Activated CD8-positive, alpha-beta T cell treated with anti-CD3 and anti-CD28 coated beads for 36 hours (primary cell): ENCODE measurements around the gene DKK1. TPM values are rescaled to one million over a fixed set of nuclear protein-coding genes. Genes with fewer than 3 reads are reported as not detected.

Experiments used
- ATAC-seq: fragments of 200-7000 bp; cut with Tn5 transposase; one replicate; pipeline ENCODE4 v1.10.0; 2021; ENCODE audit warnings: mild to moderate bottlenecking, moderate library complexity
- CTCF ChIA-PET: fragments of 350-600 bp; sonication (Branson Sonifier 250); formaldehyde crosslinking; loops from one replicate; lab custom pipeline; 2021; ENCODE audit warnings: antibody characterized with exemption; lab: Charles Lee
- POLR2A ChIA-PET: fragments of 350-600 bp; sonication (Branson Sonifier 250); formaldehyde crosslinking; loops from one replicate; lab custom pipeline; 2021; ENCODE audit warnings: antibody characterized with exemption; lab: Charles Lee
- DNase-seq: peaks from one replicate; pipeline ENCODE4 v3.0.0-alpha.2; 2020
- H3K27ac Mint-ChIP-seq: one replicate; pipeline ENCODE4 v1.8.0; 2021; ENCODE audit warnings: mild to moderate bottlenecking, mixed read lengths
- H3K27me3 Mint-ChIP-seq: one replicate; pipeline ENCODE4 v1.8.0; 2021; ENCODE audit warnings: mixed read lengths
- H3K36me3 Mint-ChIP-seq: one replicate; pipeline ENCODE4 v1.8.0; 2021; ENCODE audit warnings: low read depth, mixed read lengths
- H3K4me1 Mint-ChIP-seq: one replicate; pipeline ENCODE4 v1.8.0; 2021; ENCODE audit warnings: low read depth, mixed read lengths
- H3K4me3 Mint-ChIP-seq: one replicate; pipeline ENCODE4 v1.8.0; 2021; ENCODE audit warnings: mild to moderate bottlenecking, moderate library complexity, mixed read lengths
- H3K9me3 Mint-ChIP-seq: one replicate; pipeline ENCODE4 v1.8.0; 2021; ENCODE audit warnings: mixed read lengths
- intact Hi-C: fragments of 100-400 bp; cut with micrococcal nuclease; formaldehyde crosslinking; loops from one replicate; pipeline ENCODE4 v1.10.0; 2022
- total RNA-seq, 2 experiments: library from RNA; stranded (reverse); gene quantifications; one replicate each; pipeline ENCODE4 v1.2.3, GENCODE V29; 2021
- TF ChIP-seq, protein P1 (sequence below): fragments of 200-600 bp; IDR thresholded peaks from one replicate; pipeline ENCODE4 v1.8.0; 2022; ENCODE audit warnings: antibody characterized with exemption, mild to moderate bottlenecking

DKK1 gene
- total RNA-seq, 2 experiments from 2014 or later = not detected

DNA sequence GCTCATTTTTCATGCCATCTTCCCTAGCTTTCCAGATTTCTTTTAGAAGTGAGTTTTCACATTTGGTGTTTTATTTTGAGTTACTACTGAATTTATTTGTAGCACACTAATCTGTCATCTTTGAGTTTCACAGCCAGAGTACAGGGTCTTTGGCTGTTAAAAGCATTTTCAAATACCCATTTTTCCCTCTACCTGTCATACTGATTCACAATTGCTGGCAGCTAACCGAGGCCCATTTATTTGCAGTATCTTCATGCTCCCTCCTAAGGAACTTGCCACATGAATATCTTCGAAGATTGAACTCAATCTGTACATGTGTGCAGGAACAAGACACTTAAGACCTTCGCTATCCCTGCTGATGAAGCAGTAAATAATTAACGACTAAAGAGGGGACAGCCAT lies 44.8 kb upstream of the DKK1 start:
- TF ChIP-seq, protein P1, sequence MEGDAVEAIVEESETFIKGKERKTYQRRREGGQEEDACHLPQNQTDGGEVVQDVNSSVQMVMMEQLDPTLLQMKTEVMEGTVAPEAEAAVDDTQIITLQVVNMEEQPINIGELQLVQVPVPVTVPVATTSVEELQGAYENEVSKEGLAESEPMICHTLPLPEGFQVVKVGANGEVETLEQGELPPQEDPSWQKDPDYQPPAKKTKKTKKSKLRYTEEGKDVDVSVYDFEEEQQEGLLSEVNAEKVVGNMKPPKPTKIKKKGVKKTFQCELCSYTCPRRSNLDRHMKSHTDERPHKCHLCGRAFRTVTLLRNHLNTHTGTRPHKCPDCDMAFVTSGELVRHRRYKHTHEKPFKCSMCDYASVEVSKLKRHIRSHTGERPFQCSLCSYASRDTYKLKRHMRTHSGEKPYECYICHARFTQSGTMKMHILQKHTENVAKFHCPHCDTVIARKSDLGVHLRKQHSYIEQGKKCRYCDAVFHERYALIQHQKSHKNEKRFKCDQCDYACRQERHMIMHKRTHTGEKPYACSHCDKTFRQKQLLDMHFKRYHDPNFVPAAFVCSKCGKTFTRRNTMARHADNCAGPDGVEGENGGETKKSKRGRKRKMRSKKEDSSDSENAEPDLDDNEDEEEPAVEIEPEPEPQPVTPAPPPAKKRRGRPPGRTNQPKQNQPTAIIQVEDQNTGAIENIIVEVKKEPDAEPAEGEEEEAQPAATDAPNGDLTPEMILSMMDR = no peak
- peaks cover 2% of the 10 kb centered on the region for H3K27me3 Mint-ChIP-seq
- H3K9me3 Mint-ChIP-seq = no peaks in the 10 kb centered on the region
- intact Hi-C loops = no loop called here
- H3K4me3 Mint-ChIP-seq = no peak overlapping the region
- ATAC-seq (no peak), DNase-seq (no peak)
- H3K4me1 Mint-ChIP-seq = no peaks in the 10 kb centered on the region
- CTCF ChIA-PET = no interaction called here
- no peaks in the 10 kb centered on the region for H3K36me3 Mint-ChIP-seq
- no peak overlapping the region for H3K27ac Mint-ChIP-seq
- POLR2A ChIA-PET = no interaction called here

DNA sequence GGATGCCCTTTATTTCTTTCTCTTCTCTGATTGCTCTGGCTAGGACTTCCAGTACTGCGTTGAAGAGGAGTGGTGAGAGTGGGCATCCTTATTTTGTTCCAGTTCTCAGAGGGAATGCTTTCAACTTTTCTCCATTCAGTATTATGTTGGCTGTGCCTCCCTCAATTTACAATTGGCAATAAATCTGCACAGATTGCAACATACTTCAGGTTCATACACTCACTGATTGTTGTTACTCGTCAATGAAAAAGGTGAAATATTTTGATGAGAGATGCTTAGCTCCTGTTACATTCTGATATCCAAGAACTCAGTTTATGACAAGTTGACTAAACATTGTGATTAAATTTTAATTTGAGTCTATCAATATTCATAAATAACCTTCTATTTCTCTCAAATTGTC lies 37.9 kb upstream of the DKK1 start:
- H3K27me3 Mint-ChIP-seq = no peaks in the 10 kb centered on the region
- ChIA-PET POLR2A (no interaction called here), CTCF (no interaction called here)
- TF ChIP-seq, protein P1 = no peak
- H3K4me1 Mint-ChIP-seq = no peaks in the 10 kb centered on the region
- H3K9me3 Mint-ChIP-seq = peaks cover 13% of the 10 kb centered on the region
- DNase-seq (no peak), ATAC-seq (no peak)
- no peaks in the 10 kb centered on the region for H3K36me3 Mint-ChIP-seq
- no peak overlapping the region for H3K27ac Mint-ChIP-seq
- H3K4me3 Mint-ChIP-seq = no peak overlapping the region
- intact Hi-C loops = no loop called here

DNA sequence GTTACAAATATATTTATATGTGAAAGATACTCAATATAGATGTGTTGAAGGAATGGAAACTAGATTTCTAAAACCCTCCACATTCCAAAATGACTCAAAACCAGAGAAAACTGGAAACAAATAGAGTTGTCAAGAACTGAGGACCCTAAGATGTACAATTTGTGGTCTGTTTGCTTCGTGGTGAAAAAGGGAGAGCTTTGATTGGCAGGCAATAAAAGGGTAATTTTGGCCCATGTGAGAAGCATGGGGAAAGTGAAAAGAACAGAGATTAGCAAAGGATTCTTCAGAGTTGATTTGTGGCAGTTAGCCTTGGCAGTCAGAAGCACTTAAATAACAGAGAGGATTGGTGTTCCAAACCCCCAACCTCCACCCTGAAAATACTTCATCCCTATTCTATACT lies 37.1 kb upstream of the DKK1 start:
- Mint-ChIP-seq H3K36me3 (no peaks in the 10 kb centered on the region), H3K9me3 (peaks cover 13% of the 10 kb centered on the region), H3K4me3 (no peak overlapping the region), H3K27me3 (no peaks in the 10 kb centered on the region), H3K27ac (no peak overlapping the region), H3K4me1 (no peaks in the 10 kb centered on the region)
- POLR2A ChIA-PET = no interaction called here
- intact Hi-C loops = no loop called here
- TF ChIP-seq, protein P1 = no peak
- CTCF ChIA-PET = no interaction called here
- no peak for DNase-seq
- no peak for ATAC-seq

DNA sequence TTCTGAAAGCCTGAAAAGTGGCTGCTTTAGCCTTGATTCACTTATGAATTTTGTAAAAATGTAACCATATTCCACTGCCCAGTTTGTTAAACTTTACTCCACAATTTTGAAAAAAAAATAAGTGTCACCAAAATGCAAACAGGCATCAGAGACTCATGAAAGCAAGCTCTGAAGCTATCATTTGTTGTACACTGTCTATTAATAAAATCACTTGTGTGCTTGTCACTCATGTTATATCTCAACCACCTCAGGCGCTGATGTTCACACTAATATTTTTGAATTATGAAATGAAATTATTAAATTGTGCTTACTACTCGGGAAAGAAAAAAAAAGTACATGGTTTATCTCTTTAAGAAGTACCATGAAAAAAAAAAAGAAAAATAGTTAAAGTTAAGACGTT lies 34.5 kb upstream of the DKK1 start:
- peaks cover 12% of the 10 kb centered on the region for H3K9me3 Mint-ChIP-seq
- H3K4me3 Mint-ChIP-seq = no peak overlapping the region
- H3K4me1 Mint-ChIP-seq = no peaks in the 10 kb centered on the region
- no peak overlapping the region for H3K27ac Mint-ChIP-seq
- TF ChIP-seq, protein P1 = no peak
- DNase-seq (no peak), ATAC-seq (no peak)
- POLR2A ChIA-PET = no interaction called here
- CTCF ChIA-PET = no interaction called here
- no peaks in the 10 kb centered on the region for H3K36me3 Mint-ChIP-seq
- intact Hi-C loops = no loop called here
- H3K27me3 Mint-ChIP-seq = no peaks in the 10 kb centered on the region

DNA sequence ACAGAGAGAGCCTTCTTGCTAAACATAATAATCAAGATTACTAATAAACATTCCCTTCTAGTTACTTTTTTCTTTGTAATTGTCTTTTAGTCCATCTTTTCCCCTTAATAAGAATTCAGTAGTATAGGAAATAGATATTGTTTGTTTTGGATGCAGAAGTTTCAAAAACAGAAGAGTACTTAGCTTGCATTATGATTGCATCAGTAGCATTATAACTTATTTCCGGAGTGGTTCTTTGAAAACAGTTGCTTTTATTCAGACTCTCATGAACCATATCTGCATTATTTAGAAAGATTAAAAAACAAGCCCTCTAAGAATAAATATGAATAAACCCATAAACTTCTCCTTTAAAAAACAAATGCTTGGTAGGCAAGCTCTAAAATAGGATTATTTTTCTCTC lies 34.0 kb upstream of the DKK1 start:
- ChIA-PET POLR2A (no interaction called here), CTCF (no interaction called here)
- TF ChIP-seq, protein P1 = no peak
- intact Hi-C loops = no loop called here
- DNase-seq = no peak
- Mint-ChIP-seq H3K9me3 (peaks cover 9% of the 10 kb centered on the region), H3K4me3 (no peak overlapping the region), H3K27me3 (no peaks in the 10 kb centered on the region), H3K27ac (no peak overlapping the region), H3K4me1 (no peaks in the 10 kb centered on the region), H3K36me3 (no peaks in the 10 kb centered on the region)
- no peak for ATAC-seq
